Measurements from ENCODE around the gene TENM3.

The TENM3 gene

GRCh38 chr4:182411391-182411790, 168.2 kb downstream of the TENM3 start:
- no peak for DNase-seq

- no peak for DNase-seq
These were observed 170.3 kb downstream of the TENM3 start for GRCh38 chr4:182413550-182413949.

DNA sequence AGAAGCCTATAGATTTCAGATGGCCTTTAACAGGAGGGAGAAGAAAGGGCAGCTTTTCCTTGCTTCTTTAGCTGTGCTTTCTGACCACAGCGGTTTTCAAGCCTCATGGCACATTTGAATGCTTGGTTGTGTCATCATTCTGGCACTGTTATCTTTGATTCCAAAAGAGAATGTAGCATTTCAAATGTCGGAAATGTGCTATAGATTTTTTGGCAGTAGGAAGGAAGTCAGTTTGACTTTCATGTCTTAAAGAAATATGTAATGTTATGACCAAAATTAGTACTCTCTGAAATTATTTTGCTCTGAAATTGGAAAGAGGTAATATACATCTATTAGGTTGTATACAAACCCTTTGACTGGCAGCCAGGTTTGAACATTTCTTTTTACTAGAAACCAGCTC, 171.9 kb downstream of the TENM3 start:
- DNase-seq: no peak

DNA sequence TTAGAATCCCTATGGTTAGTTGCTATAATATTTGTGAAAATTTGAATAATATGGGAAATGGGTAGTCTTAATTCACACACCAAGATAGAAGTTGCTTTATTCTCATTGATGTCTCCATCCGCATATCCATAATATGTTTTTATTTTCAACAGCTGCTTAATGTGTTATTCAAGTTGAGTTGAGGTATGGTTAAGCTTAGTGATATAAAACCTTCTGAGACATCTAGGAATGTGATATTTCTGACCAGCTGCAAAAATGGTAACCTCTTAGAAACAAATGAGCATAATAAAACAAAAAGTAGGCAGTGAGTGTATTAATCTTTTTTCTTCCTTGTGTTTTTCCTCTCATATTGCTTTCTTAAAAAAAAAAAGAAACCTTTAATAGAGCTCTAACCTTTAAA, 172.9 kb downstream of the TENM3 start:
- DNase-seq: no peak

- no peak for DNase-seq
These were observed 175.0 kb downstream of the TENM3 start for GRCh38 chr4:182418054-182418734.

- no peak for DNase-seq
These were observed 177.0 kb downstream of the TENM3 start for GRCh38 chr4:182420189-182420588.

GRCh38 chr4:182421753-182422152, 178.6 kb downstream of the TENM3 start:
- DNase-seq: no peak

DNA sequence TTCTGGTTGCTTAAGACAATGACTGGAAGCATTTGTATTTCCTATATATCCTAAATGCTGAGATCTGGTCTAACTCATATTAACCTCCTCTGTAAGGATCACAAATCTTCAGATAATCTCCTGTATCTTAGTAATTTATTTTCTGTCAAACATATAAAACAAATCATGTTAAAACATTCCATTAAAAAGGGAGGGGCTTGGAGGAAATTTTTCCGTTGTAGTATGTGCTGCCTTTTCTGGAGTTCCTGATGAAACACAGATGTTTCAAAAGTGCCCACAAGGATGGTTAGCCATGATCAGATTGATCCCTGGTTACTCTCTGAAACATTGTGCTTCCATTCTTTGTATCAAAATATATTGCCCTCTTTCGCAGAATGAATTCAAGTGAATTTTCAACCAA, 182.1 kb downstream of the TENM3 start:
- no peak for DNase-seq

DNA sequence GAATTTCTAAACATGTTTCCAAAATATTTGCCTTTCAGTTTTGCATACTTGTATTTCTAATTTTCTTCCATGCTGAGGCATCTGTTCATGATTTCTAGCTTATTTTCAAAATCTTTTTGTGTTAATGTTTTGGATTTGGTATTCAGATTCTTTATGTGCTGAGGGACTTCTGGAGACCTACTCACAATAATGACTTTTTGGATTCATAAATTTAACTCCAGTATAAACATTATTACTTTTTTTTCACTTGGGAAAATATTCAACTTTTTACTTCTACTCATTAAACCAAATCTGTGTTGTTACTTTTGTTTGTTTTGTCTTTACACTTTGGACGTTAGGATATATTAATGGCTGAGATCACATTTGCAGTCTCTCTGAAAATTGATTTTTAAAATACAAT, 183.7 kb downstream of the TENM3 start:
- no peak for DNase-seq

DNA sequence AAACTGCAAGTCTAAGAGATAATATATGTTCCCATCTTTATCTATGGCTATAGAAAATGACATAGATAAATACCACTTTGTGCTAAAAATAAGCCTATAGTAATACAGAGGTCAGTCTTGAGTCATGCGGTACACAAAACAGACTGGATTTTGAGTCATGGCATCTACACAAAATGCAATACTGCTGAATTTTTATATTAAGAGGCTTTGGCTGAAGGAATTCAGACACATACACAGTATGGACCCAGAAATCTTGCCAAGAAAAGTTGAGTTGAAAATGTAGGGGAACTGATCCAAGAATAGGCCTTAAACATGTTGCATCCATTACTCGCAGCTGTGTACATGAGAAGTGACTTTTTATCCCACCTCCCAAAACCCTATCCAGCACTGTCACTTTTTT, 184.4 kb downstream of the TENM3 start:
- DNase-seq: no peak

DNA sequence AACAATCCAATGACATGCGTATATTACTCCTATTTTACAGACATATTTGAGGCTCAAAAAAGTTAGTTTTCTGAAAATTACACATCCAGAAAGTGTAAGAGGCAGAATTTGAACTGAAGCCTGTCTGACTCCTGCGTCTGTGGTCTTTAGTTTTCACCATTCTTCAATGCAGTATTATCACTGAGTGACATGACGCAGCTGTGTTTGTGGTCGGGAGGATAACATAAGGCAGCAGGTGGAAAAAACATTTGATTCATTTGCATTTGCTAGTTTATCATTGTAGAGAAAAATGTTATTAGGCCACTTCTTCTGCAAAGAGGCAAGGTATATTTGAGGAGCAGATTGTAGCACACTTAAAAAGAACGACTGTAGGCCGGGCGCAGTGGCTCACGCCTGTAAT, 186.7 kb downstream of the TENM3 start:
- DNase-seq: no peak

GRCh38 chr4:182432819-182433218, 189.6 kb downstream of the TENM3 start:
- no peak for DNase-seq

DNA sequence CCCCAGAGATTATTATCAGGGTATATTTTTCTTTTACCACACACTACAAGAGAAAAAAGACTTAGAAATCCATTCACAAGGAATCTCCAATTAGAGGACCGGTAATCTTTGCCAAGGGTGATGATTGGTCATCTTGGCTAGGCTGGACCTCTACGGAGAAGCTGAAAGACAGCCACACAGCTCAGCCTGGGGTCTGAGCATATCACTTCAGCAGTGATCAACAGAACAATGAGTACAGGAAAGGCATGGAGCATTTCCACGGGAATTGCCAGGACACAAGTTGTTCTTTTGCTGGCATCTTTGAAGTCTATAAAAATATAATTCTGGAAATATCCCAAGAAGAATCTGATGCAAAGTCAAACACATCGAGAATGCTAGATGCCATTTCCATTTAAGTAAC, 191.5 kb downstream of the TENM3 start:
- DNase-seq: no peak

- no peak for DNase-seq
These were observed 192.2 kb downstream of the TENM3 start for GRCh38 chr4:182435401-182435800.

GRCh38 chr4:182443070-182443469, 199.9 kb downstream of the TENM3 start:
- DNase-seq: no peak

GRCh38 chr4:182447767-182448280, 204.6 kb downstream of the TENM3 start:
- no peak for DNase-seq

DNA sequence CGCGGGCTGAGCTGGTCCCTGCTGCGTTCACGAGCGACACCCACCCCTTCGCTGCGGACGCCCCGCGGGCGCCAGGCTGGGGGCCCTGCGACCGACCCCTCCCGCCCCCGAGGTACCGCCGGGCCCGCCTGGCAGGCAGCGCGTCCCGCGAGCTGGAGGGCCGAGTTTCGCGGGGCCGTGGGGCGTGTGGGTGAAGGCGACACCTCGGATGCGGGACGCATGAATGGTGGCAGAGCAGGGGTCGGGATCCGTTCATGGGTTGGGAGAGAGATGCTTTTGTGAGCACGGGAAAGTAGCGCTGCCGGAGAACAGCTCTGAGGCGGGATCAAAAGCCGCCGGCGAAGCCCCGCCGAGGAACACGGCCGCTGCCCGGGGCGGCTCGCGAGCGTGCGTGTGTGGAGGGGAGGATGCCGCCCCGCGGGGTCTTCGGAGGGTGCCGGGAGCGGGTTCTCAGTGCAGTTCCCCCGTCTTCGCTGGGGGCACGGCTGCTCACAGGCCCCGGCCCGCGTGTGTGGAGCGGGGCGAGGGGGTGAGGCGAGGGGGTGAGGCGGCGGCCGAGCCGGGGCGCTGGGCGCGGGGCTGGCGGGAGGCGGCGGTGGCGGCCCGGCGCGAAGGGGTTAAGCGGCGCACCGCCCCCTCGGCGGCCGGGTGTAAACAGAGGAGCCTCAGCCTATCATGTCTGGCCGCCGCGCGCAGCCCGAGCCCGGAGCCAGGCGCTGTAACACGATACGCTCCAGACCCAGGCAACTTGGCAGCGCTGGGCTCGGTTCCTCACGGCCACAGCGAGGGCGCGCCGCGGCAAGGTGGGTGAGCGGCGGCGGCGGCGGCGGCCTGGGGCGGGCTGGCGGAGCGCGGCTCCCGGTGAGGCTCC, 205.3 kb downstream of the TENM3 start:
- peak; percentile 61 to 83 for DNase-seq

GRCh38 chr4:182449186-182449929, 206.2 kb downstream of the TENM3 start:
- DNase-seq: peak; percentile 42 to 50

DNA sequence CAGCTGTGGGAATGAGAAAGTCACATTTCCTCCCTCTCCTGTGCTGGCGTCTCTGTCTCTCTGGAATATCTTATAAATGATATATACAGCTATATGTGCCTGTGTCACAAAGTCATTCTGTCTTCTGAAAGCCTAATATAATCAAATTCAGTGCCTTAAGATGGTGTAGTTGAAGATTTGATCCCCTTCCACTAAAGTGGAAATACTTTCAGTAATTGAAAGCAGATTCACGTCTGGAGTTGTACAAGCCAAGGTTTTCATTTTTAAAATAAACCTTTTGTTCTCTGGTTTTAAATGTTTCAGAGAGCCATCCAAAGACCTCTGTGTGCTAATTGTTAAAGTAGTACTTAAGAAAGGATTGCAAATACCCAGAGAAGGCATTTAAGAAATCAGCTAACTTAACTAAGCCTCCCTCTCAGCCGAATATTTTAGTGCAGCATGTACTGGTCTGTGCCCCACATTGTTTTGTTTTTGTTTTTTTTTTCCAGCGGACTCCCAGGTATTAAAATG, 206.8 kb downstream of the TENM3 start:
- no peak for DNase-seq

- DNase-seq: no peak
These were observed 208.2 kb downstream of the TENM3 start for GRCh38 chr4:182451441-182451840.

DNA sequence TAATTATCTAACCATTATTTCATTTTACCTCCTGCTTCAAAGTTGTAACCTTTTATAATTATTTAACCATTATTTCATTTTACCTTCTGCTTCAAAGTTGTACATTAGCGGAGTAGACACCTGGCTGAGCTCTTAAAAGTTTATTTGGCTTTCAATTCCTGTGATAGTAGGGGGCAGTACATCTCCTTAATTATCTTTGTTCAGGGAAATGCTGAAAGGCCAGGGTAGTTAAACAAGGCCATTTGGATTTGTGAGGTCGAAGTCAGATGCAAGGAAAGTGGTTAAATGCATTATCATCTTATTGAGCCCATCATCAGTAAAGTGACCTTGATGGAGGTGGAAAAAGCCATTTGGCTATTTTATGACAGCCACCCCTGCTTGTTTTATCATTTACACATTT, 210.6 kb downstream of the TENM3 start:
- peak in 1 of 2 experiments; percentile 32 for DNase-seq

- no peak for DNase-seq
These were observed 211.3 kb downstream of the TENM3 start for GRCh38 chr4:182454440-182455013.

GRCh38 chr4:182465114-182465513, 221.9 kb downstream of the TENM3 start:
- no peak for DNase-seq

Data from NCI-H2081 (cell line).